ENCODE measurements around the gene LMBR1L. TPM values are rescaled to one million over a fixed set of nuclear protein-coding genes. Genes with fewer than 3 reads are reported as not detected.
"Not testable (repeated sequence)": the region's sequence is repeated elsewhere in the genome, so short reads cannot be mapped to it uniquely, and the experiment has no call there.

Gene LMBR1L
- total RNA-seq (2014; rRNA removed; shearing (Covaris generic)) = 9.0 and 16.0 TPM in 2 replicates

- DNase-seq (ENCODE audit: low read depth in 1 of 2, low spot score in 2 of 2) = peak; percentile 97 to 98
- H3K9me3 ChIP-seq (replicated peaks) = no peaks in the 10 kb centered on the region
- no peaks in the 10 kb centered on the region for H3K27me3 ChIP-seq (replicated peaks)
- H3K4me1 ChIP-seq (replicated peaks) = peaks cover 17% of the 10 kb centered on the region
- H3K27ac ChIP-seq = peak within 1 kb of the TSS; percentile 23; the same call in 1 of the 2 replicates
- peaks cover under 1% of the 10 kb centered on the region for H3K36me3 ChIP-seq
- peak within 1 kb of the TSS; percentile 59 for H3K4me3 ChIP-seq
Observed at GRCh38 chr12:49110464-49111155, at the start of gene LMBR1L. Gene LMBR1L (minus strand): TSS chr12:49110847. CDS start chr12:49110555, 292 bp downstream.

GRCh38 chr12:49160399-49160798 lies 49.8 kb upstream of the LMBR1L start:
- H3K9me3 ChIP-seq (replicated peaks) = no peaks in the 10 kb centered on the region
- DNase-seq (ENCODE audit: low read depth in 1 of 2, low spot score in 2 of 2) = no peak
- H3K4me1 ChIP-seq (replicated peaks) = no peaks in the 10 kb centered on the region
- no peaks in the 10 kb centered on the region for H3K36me3 ChIP-seq
- no peak overlapping the region for H3K4me3 ChIP-seq
- H3K27ac ChIP-seq = no peak overlapping the region
- no peaks in the 10 kb centered on the region for H3K27me3 ChIP-seq (replicated peaks)

GRCh38 chr12:49154221-49154620 lies 43.6 kb upstream of the LMBR1L start:
- Histone ChIP-seq H3K36me3 (no peaks in the 10 kb centered on the region), H3K27me3 (replicated peaks) (no peaks in the 10 kb centered on the region), H3K9me3 (replicated peaks) (no peaks in the 10 kb centered on the region; the same call in 1 of the 2 replicates), H3K27ac (no peak overlapping the region), H3K4me1 (replicated peaks) (no peaks in the 10 kb centered on the region), H3K4me3 (no peak overlapping the region)
- DNase-seq (ENCODE audit: low read depth in 1 of 2, low spot score in 2 of 2) = no peak

GRCh38 chr12:49147384-49147783 lies 36.7 kb upstream of the LMBR1L start:
- Histone ChIP-seq H3K36me3 (no peaks in the 10 kb centered on the region), H3K4me1 (replicated peaks) (no peaks in the 10 kb centered on the region), H3K4me3 (no peak overlapping the region), H3K27ac (no peak overlapping the region), H3K9me3 (replicated peaks) (no peaks in the 10 kb centered on the region; the same call in 1 of the 2 replicates), H3K27me3 (replicated peaks) (no peaks in the 10 kb centered on the region)
- DNase-seq (ENCODE audit: low read depth in 1 of 2, low spot score in 2 of 2) = no peak

- Histone ChIP-seq H3K27me3 (replicated peaks) (no peaks in the 10 kb centered on the region), H3K4me3 (no peak overlapping the region), H3K4me1 (replicated peaks) (no peaks in the 10 kb centered on the region), H3K36me3 (no peaks in the 10 kb centered on the region), H3K9me3 (replicated peaks) (no peaks in the 10 kb centered on the region; the same call in 1 of the 2 replicates), H3K27ac (no peak overlapping the region)
- DNase-seq (ENCODE audit: low read depth in 1 of 2, low spot score in 2 of 2) = no peak
Observed at GRCh38 chr12:49146406-49146805, 35.8 kb upstream of the LMBR1L start.

GRCh38 chr12:49144384-49144783 lies 33.7 kb upstream of the LMBR1L start:
- Histone ChIP-seq H3K36me3 (no peaks in the 10 kb centered on the region), H3K9me3 (replicated peaks) (no peaks in the 10 kb centered on the region), H3K27me3 (replicated peaks) (no peaks in the 10 kb centered on the region), H3K4me1 (replicated peaks) (no peaks in the 10 kb centered on the region), H3K4me3 (no peak overlapping the region), H3K27ac (no peak overlapping the region)
- no peak for DNase-seq (ENCODE audit: low read depth in 1 of 2, low spot score in 2 of 2)

GRCh38 chr12:49138999-49139398 lies 28.4 kb upstream of the LMBR1L start:
- Histone ChIP-seq H3K9me3 (replicated peaks) (no peaks in the 10 kb centered on the region), H3K4me1 (replicated peaks) (no peaks in the 10 kb centered on the region), H3K27ac (no peak overlapping the region), H3K27me3 (replicated peaks) (no peaks in the 10 kb centered on the region), H3K4me3 (no peak overlapping the region), H3K36me3 (no peaks in the 10 kb centered on the region)
- no peak for DNase-seq (ENCODE audit: low read depth in 1 of 2, low spot score in 2 of 2)

GRCh38 chr12:49138587-49138986 lies 27.9 kb upstream of the LMBR1L start:
- Histone ChIP-seq H3K27me3 (replicated peaks) (no peaks in the 10 kb centered on the region), H3K27ac (no peak overlapping the region), H3K4me1 (replicated peaks) (no peaks in the 10 kb centered on the region), H3K4me3 (no peak overlapping the region), H3K9me3 (replicated peaks) (no peaks in the 10 kb centered on the region), H3K36me3 (no peaks in the 10 kb centered on the region)
- no peak for DNase-seq (ENCODE audit: low read depth in 1 of 2, low spot score in 2 of 2)

- Histone ChIP-seq H3K27me3 (replicated peaks) (no peaks in the 10 kb centered on the region), H3K4me3 (no peak overlapping the region)
Observed at GRCh38 chr12:49137476-49137875, 26.8 kb upstream of the LMBR1L start.

GRCh38 chr12:49136997-49137396 lies 26.4 kb upstream of the LMBR1L start:
- not testable (repeated sequence) for H3K27me3 ChIP-seq (replicated peaks); H3K9me3 ChIP-seq (replicated peaks); H3K36me3 ChIP-seq; DNase-seq (ENCODE audit: low read depth in 1 of 2, low spot score in 2 of 2); H3K4me3 ChIP-seq; H3K4me1 ChIP-seq (replicated peaks); H3K27ac ChIP-seq

More at GRCh38 chr12:49137476-49137875, 26.8 kb upstream of the LMBR1L start:
- Histone ChIP-seq H3K4me1 (replicated peaks) (peaks cover 4% of the 10 kb centered on the region; the same call in 1 of the 2 replicates), H3K27ac (no peak overlapping the region), H3K36me3 (no peaks in the 10 kb centered on the region), H3K9me3 (replicated peaks) (no peaks in the 10 kb centered on the region)
- no peak for DNase-seq (ENCODE audit: low read depth in 1 of 2, low spot score in 2 of 2)

- H3K27me3 ChIP-seq (replicated peaks) = no peaks in the 10 kb centered on the region
- no peak overlapping the region for H3K4me3 ChIP-seq
- DNase-seq (ENCODE audit: low read depth in 1 of 2, low spot score in 2 of 2) = no peak
- peaks cover 25% of the 10 kb centered on the region for H3K4me1 ChIP-seq (replicated peaks)
- H3K9me3 ChIP-seq (replicated peaks) = peaks cover 2% of the 10 kb centered on the region; the same call in 1 of the 2 replicates
- H3K36me3 ChIP-seq = peaks cover 26% of the 10 kb centered on the region
- no peak overlapping the region for H3K27ac ChIP-seq
Observed at GRCh38 chr12:49133590-49133989, 22.9 kb upstream of the LMBR1L start.

- Histone ChIP-seq H3K4me1 (replicated peaks) (peaks cover 25% of the 10 kb centered on the region), H3K27me3 (replicated peaks) (no peaks in the 10 kb centered on the region), H3K9me3 (replicated peaks) (peaks cover 2% of the 10 kb centered on the region; the same call in 1 of the 2 replicates), H3K36me3 (peaks cover 29% of the 10 kb centered on the region), H3K27ac (no peak overlapping the region), H3K4me3 (no peak overlapping the region)
- no peak for DNase-seq (ENCODE audit: low read depth in 1 of 2, low spot score in 2 of 2)
Observed at GRCh38 chr12:49133014-49133413, 22.4 kb upstream of the LMBR1L start.

GRCh38 chr12:49131894-49132461 lies 21.3 kb upstream of the LMBR1L start:
- H3K9me3 ChIP-seq (replicated peaks) = peaks cover 5% of the 10 kb centered on the region; the same call in 1 of the 2 replicates

More at GRCh38 chr12:49131894-49132461, 21.3 kb upstream of the LMBR1L start:
- Histone ChIP-seq H3K27ac (peak overlapping the region; percentile 6; the same call in 1 of the 2 replicates), H3K27me3 (replicated peaks) (no peaks in the 10 kb centered on the region; the same call in none of the 2 replicates), H3K4me3 (peak overlapping the region; percentile 93), H3K4me1 (replicated peaks) (peaks cover 25% of the 10 kb centered on the region), H3K36me3 (peaks cover 40% of the 10 kb centered on the region)
- DNase-seq (ENCODE audit: low read depth in 1 of 2, low spot score in 2 of 2) = no peak
